Stomach (tissue), 9 donors: Measurements from ENCODE around the gene JPH3. TPM values are rescaled to one million over a fixed set of nuclear protein-coding genes. Genes with fewer than 3 reads are reported as not detected.
"Not testable (repeated sequence)": the region's sequence is repeated elsewhere in the genome, so short reads cannot be mapped to it uniquely, and the experiment has no call there.

ENCODE experiments used
- DNase-seq, 2 donors: peaks; one replicate each; pipeline versions ENCODE4 v3.0.0 to v3.0.0-alpha.2; 2013 to 2019
- H3K27ac ChIP-seq, 5 donors: fragments of 200-600 bp in 4 of 5; sonication (generic) in 4 of 5; one replicate each; pipeline ENCODE4 v1.5.1; 2013 to 2019; ENCODE audit warnings: mild to moderate bottlenecking in 1 of 5, moderate library complexity in 1 of 5
- H3K27me3 ChIP-seq, 3 donors: fragments of 200-600 bp; sonication (generic); one replicate each; pipeline ENCODE4 v1.5.1; 2017 to 2019; ENCODE audit warnings: mixed run types in 1 of 3
- H3K36me3 ChIP-seq, 4 donors: fragments of 200-600 bp; sonication (generic); 1 replicate in 3 of 4; 2 replicates in 1 of 4; pipeline ENCODE4 v1.5.1; 2016 to 2019
- H3K4me1 ChIP-seq, 4 donors: fragments of 200-600 bp; sonication (generic); one replicate each; pipeline ENCODE4 v1.5.1; 2016 to 2019
- H3K4me3 ChIP-seq, 4 donors: fragments of 200-600 bp; sonication (generic) in 3 of 4; one replicate each; pipeline ENCODE4 v1.5.1; 2016 to 2019; ENCODE audit warnings: mild to moderate bottlenecking in 1 of 4
- H3K9me3 ChIP-seq, 4 donors: fragments of 200-600 bp; sonication (generic); one replicate each; pipeline ENCODE4 v1.5.1; 2016 to 2019
- CTCF ChIP-seq, 7 experiments: fragments of 450-650 bp in 4 of 7; fragments of 200-600 bp in 3 of 7; sonication (generic) in 3 of 7; IDR thresholded peaks; one replicate each; pipeline ENCODE4 v1.5.1; 2016 to 2019; ENCODE audit warnings: antibody characterized with exemption in 7 of 7, control low read depth in 2 of 7, mild to moderate bottlenecking in 1 of 7
- EP300 ChIP-seq: sonication (generic); formaldehyde crosslinking; IDR thresholded peaks from one replicate; pipeline ENCODE4 v1.6.1; 2017; ENCODE audit warnings: antibody characterized with exemption
- POLR2A ChIP-seq, 4 donors: fragments of 450-650 bp; IDR thresholded peaks; one replicate each; pipeline ENCODE4 v1.6.1; 2016; ENCODE audit warnings: antibody characterized with exemption in 4 of 4, control low read depth in 2 of 4, mild to moderate bottlenecking in 1 of 4, moderate library complexity in 1 of 4
- POLR2AphosphoS5 ChIP-seq, 3 donors: sonication (generic); formaldehyde crosslinking; IDR thresholded peaks; one replicate each; pipeline ENCODE4 v1.6.1; 2016; ENCODE audit warnings: antibody characterized with exemption in 3 of 3
- WGBS, 5 donors: extraction: QIAGEN DNeasy Blood & Tissue Kit in 3 of 5; methylation state at CpG; one replicate each; pipeline versions ENCODE4 v1.1.5 to v1.1.7; 2013 to 2018; 5-methylcytosine and 5-hydroxymethylcytosine counted together
- intact Hi-C: fragments of 100-400 bp; cut with DNase I; formaldehyde crosslinking; loops from one replicate; pipeline ENCODE4 v1.15.1; 2023; ENCODE audit warnings: low total_unique reads
- polyA plus RNA-seq, 3 donors: library from polyadenylated mRNA; stranded (reverse); fragments of 200-250 nt; gene quantifications; one replicate each; pipeline ENCODE4 v1.2.3, GENCODE V29; 2013
- total RNA-seq, 5 donors: library from RNA; depleted of rRNA; stranded (reverse); fragments of >200 nt; gene quantifications; one replicate each; pipeline versions ENCODE4 v1.1.0 to v1.2.3, GENCODE V29; 2014 to 2016
- donor health status: healthy with polysubstance abuse.
- donor health status: Bipolar disorder and iron deficiency.
- donor health status: healthy.

JPH3 gene
- total and polyA plus RNA-seq, 8 donors = 0.31 to 1.3 (median 0.66) TPM; not detected in 2

DNA sequence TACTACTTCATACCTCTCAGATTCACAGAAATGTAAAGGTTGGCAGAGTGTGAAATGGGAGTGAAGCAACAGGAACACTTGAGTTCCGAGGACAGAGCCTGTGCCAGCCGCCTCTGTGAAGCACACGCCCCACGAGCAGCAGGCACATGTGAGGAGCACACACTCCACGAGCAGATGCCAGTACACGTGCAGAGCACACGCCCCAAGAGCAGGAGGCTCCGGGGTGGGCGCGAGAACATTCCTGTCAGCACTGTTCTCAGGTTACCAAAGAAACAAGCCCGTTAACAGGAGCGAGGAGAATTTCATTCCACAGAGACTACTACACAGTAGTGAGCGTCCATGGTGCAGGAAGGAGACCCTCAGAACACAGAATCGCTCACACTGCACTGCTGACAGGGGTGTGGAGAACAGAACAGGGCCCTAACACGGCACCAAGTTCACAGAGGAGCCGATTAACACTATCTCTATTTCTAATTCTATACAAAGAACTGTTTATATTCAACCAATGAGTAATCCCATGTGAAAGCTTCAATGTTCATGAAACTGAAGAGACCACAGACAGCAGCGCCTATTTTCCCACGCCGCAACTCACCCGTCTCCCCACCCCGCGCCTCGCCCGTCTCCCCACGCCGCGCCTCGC lies 123.4 kb downstream of the JPH3 start:
- intact Hi-C loops = no loop called here
- H3K27me3 ChIP-seq = no peaks in the 10 kb centered on the region
- H3K4me1 ChIP-seq = peaks cover 0 to 13% (median 5%) of the 10 kb centered on the region in 4 donors
- WGBS, 5 donors = 74 to 88% (median 82%) methylated on average over 20 to 28 of the region's 28 CpGs
- DNase-seq = peak in 1 of 2 donors; percentile 47
- no peak overlapping the region for H3K4me3 ChIP-seq
- H3K9me3 ChIP-seq = no peaks in the 10 kb centered on the region
- TF ChIP-seq POLR2A (IDR thresholded peaks at IDR 0.05) (no peak), EP300 (no peak), POLR2AphosphoS5 (IDR thresholded peaks at IDR 0.05) (no peak), CTCF (IDR thresholded peaks at IDR 0.05) (no peak)
- H3K36me3 ChIP-seq = peaks cover 24 to 84% (median 73%) of the 10 kb centered on the region in 4 donors
- H3K27ac ChIP-seq = no peak overlapping the region

- peaks cover 24 to 83% (median 72%) of the 10 kb centered on the region in 4 donors for H3K36me3 ChIP-seq
- H3K4me3 ChIP-seq, H3K9me3 ChIP-seq, intact Hi-C loops, DNase-seq, H3K27ac ChIP-seq, H3K27me3 ChIP-seq: not testable (repeated sequence)
- H3K4me1 ChIP-seq = peaks cover 0 to 13% (median 5%) of the 10 kb centered on the region in 4 donors
- 95 to 97% (median 96%) methylated on average over 16 to 27 of the region's 40 CpGs for WGBS, 5 donors
Measured at GRCh38 chr16:87726577-87726976, 124.3 kb downstream of the JPH3 start.

GRCh38 chr16:87727346-87727745 lies 125.0 kb downstream of the JPH3 start:
- Histone ChIP-seq H3K4me1 (peaks cover 0 to 13% (median 5%) of the 10 kb centered on the region in 4 donors), H3K36me3 (peaks cover 19 to 83% (median 68%) of the 10 kb centered on the region in 4 donors), H3K4me3 (no peak overlapping the region), H3K27ac (no peak overlapping the region), H3K27me3 (no peaks in the 10 kb centered on the region), H3K9me3 (no peaks in the 10 kb centered on the region)
- WGBS, 5 donors = 91 to 96% (median 93%) methylated on average over 13 to 16 of the region's 16 CpGs
- no peak for DNase-seq
- no peak for TF ChIP-seq CTCF (IDR thresholded peaks at IDR 0.05)
- TF ChIP-seq POLR2AphosphoS5 (IDR thresholded peaks at IDR 0.05) = no peak
- no peak for TF ChIP-seq POLR2A (IDR thresholded peaks at IDR 0.05)
- no peak for TF ChIP-seq EP300
- intact Hi-C loops = no loop called here

DNA sequence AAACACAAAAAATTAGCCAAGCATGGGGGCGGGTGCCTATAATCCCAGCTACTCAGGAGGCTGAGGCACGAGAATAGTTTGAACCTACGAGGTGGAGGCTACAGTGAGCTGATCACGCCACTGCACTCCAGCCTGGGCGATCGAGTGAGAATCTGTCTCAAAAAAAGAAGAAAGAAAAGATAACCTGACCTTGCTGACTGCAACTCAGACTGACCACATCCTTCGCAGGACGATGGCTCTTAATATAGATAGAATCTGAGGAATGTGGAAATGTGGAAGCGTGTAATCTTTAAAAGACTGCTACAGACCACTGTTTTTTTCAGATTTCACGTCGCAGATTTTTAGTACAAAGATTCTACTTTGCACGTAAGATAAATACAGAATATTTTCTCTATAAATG lies 125.7 kb downstream of the JPH3 start:
- peaks cover 18 to 82% (median 65%) of the 10 kb centered on the region in 4 donors for H3K36me3 ChIP-seq

More for the DNA sequence above, 125.7 kb downstream of the JPH3 start:
- Histone ChIP-seq H3K27ac (no peak overlapping the region), H3K4me3 (no peak overlapping the region), H3K4me1 (peaks cover 0 to 11% (median 3%) of the 10 kb centered on the region in 4 donors), H3K27me3 (no peaks in the 10 kb centered on the region), H3K9me3 (no peaks in the 10 kb centered on the region)
- TF ChIP-seq EP300 (no peak), POLR2A (IDR thresholded peaks at IDR 0.05) (no peak), POLR2AphosphoS5 (IDR thresholded peaks at IDR 0.05) (no peak), CTCF (IDR thresholded peaks at IDR 0.05) (no peak)
- no peak for DNase-seq
- intact Hi-C loops = no loop called here
- 87 to 92% (median 91%) methylated on average over 12 of the region's 12 CpGs for WGBS, 5 donors
